Activated T-cell treated with anti-CD3 and anti-CD28 coated beads, Interleukin-2, amount 50 U/mL, for 4 hours (primary cell): ENCODE measurements around the gene NRN1. TPM values are rescaled to one million over a fixed set of nuclear protein-coding genes. Genes with fewer than 3 reads are reported as not detected.

Experiments used
- ATAC-seq, 2 donors: fragments of 200-7000 bp; cut with Tn5 transposase; one replicate each; pipeline ENCODE4 v1.10.0; 2021
- DNase-seq: peaks from one replicate; pipeline ENCODE4 v3.0.0-alpha.2; 2020
- H3K27me3 Mint-ChIP-seq: one replicate; pipeline ENCODE4 v1.8.0; 2021; ENCODE audit warnings: low read depth, mixed read lengths
- H3K36me3 Mint-ChIP-seq: one replicate; pipeline ENCODE4 v1.8.0; 2022; ENCODE audit warnings: mixed read lengths; ENCODE audit not compliant: insufficient read depth
- H3K4me1 Mint-ChIP-seq: one replicate; pipeline ENCODE4 v1.8.0; 2021; ENCODE audit warnings: low read depth, mixed read lengths
- H3K4me3 Mint-ChIP-seq: one replicate; pipeline ENCODE4 v1.8.0; 2021; ENCODE audit warnings: mild to moderate bottlenecking, moderate library complexity, mixed read lengths
- H3K9me3 Mint-ChIP-seq: one replicate; pipeline ENCODE4 v1.8.0; 2021; ENCODE audit warnings: mixed read lengths
- total RNA-seq, 3 donors: library from RNA; stranded (reverse); gene quantifications; one replicate each; pipeline ENCODE4 v1.2.1, GENCODE V29; 2021

NRN1 gene
- total RNA-seq, 3 donors from 2014 or later, result 0.15 to 0.22 TPM; not detected in 1

DNA sequence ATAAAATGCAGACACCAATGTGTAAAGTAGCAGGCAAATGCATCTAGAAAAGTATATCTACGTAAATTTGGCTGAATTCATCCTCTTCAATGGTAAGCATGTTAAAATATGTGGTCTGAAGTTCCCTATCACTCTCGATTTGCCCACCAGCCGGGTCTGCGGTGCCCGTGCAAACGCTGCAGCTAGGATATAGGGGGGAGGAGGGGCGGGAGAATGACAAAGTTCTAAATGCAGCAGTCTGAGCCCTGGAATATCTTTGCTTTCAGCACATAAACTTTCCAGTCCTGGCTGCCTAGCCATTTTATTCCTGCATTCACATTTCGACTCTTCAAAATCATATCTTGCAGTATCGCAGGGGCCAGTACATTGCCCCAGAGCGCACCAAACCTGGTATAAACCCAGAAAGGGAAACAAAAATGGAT, 708 bp downstream of the NRN1 start:
- peaks cover 8% of the 10 kb centered on the region for H3K9me3 Mint-ChIP-seq
- peaks cover 47% of the 10 kb centered on the region for H3K4me1 Mint-ChIP-seq
- H3K27me3 Mint-ChIP-seq, result peaks cover 84% of the 10 kb centered on the region
- no peak overlapping the region for H3K4me3 Mint-ChIP-seq
- no peaks in the 10 kb centered on the region for H3K36me3 Mint-ChIP-seq
- ATAC-seq (no peak), DNase-seq (no peak)

DNA sequence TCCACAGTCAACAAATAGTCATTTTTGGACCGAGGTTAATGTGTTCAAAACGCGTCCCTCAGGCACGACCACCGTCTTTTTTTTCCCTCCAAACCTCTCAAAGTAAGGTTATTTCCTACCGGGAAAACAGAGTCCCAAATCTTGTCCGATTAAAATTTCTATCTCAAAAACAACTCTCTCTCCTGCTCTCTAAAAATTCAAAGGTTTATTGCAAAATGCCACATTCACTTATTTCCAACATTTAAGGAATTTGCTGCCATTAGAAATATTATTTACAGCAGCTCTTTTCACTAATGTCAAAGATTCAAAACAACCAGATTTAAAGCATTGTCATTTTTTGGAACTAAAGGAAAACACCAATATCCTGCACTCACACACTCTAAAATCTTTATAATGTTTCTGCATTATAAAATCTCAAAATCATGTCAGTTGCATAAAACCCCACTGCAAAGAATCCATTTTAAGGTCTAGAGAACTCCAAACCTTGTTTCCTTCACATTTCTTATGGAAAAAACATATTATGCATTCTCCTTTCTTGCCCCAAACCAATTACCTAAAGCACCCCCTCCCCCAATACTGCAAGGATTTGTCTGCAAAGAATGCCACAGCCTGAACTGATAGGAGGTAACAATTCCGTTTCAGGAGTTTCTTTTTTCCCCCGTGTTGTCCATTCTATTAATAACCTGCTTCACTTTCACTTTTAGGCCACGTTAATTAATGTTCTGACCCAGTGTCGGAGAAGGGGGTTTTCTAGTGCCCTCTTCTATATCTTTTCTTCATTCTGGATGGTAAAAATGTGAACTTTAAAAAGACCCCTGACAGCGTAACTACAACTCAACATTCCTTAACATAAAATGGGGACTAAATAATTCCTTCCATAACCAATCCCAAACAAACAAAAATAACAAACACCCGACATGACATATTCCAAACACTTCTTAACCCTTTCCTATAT, 1.4 kb downstream of the NRN1 start:
- ATAC-seq, result no peak
- Mint-ChIP-seq H3K4me1 (peaks cover 48% of the 10 kb centered on the region), H3K9me3 (peaks cover 8% of the 10 kb centered on the region), H3K36me3 (peaks cover under 1% of the 10 kb centered on the region), H3K4me3 (peak overlapping the region; percentile 69), H3K27me3 (peaks cover 87% of the 10 kb centered on the region)
- DNase-seq, result no peak

DNA sequence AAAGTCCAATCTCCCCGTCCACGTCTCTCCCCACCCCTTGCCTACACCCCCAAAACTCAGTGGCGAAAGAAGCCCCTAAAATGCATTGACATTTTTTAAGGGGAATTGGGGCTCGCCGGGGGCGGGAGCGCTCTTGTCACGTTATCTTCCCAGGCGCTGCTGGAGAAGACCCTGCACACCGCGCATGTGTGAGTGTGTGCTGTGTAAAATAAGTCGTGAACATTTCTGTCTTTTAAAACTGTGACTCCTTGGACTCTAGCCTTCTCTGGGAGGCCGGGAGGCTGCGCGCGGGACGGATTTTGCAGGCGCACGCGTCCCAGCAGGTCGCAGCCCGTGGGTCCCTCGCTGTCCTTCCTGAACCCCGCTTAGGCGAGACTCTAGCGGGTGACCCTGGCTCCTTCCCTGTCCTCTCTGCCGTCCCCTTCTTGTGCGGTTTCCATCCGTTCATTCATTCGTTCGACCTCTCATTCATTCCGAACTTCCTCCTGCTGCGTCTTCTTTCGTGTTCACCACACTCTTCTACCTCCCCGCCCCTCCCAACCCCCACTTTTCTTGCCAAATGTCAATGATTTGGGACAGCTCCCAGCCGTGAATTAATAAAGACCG, 2.2 kb downstream of the NRN1 start:
- peaks cover 8% of the 10 kb centered on the region for H3K9me3 Mint-ChIP-seq
- peaks cover 55% of the 10 kb centered on the region for H3K4me1 Mint-ChIP-seq
- H3K4me3 Mint-ChIP-seq, result peak overlapping the region; percentile 78
- peaks cover 2% of the 10 kb centered on the region for H3K36me3 Mint-ChIP-seq
- ATAC-seq (no peak), DNase-seq (no peak)
- peaks cover 89% of the 10 kb centered on the region for H3K27me3 Mint-ChIP-seq

DNA sequence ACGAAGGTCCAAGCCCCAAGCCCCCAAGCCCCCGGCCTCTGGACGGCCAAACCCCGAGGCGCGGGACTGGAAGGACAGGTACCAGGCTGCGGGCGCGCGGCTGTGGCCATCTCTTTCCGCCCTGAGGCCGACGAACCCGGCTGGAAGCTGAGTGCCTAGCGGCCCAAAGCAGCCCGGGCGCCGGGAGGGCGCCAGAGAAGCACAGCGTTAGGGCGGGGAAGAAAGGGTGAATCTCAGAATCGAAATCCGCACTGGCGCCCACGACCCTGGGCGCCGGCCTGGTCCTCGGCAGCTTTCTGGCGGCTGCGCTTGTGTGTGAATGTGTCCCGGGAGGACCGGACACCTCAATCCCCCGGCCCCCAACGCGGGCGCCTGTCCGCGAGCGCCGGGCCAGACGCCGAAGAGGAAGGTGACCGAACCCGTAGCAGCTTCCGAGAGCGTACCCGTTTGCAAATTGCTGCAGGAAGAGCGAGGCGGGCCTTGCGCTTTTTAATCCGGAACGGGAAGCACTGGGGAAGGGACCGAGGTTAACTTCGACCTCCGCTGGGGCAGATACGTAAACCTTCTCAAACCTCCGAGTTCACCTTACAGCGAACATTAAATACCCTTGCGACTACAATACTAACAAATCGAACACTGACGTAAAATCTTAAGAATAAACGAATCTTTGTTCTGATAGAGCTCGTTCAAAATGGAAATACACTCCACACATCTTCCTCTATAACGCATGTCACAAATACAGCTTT, 2.9 kb downstream of the NRN1 start:
- DNase-seq, result peak; percentile 11
- peak overlapping the region; percentile 78 for H3K4me3 Mint-ChIP-seq
- H3K27me3 Mint-ChIP-seq, result peaks cover 88% of the 10 kb centered on the region
- H3K9me3 Mint-ChIP-seq, result peaks cover 8% of the 10 kb centered on the region
- peaks cover 52% of the 10 kb centered on the region for H3K4me1 Mint-ChIP-seq
- peak; percentile 19 to 24 for ATAC-seq
- peaks cover 2% of the 10 kb centered on the region for H3K36me3 Mint-ChIP-seq

DNA sequence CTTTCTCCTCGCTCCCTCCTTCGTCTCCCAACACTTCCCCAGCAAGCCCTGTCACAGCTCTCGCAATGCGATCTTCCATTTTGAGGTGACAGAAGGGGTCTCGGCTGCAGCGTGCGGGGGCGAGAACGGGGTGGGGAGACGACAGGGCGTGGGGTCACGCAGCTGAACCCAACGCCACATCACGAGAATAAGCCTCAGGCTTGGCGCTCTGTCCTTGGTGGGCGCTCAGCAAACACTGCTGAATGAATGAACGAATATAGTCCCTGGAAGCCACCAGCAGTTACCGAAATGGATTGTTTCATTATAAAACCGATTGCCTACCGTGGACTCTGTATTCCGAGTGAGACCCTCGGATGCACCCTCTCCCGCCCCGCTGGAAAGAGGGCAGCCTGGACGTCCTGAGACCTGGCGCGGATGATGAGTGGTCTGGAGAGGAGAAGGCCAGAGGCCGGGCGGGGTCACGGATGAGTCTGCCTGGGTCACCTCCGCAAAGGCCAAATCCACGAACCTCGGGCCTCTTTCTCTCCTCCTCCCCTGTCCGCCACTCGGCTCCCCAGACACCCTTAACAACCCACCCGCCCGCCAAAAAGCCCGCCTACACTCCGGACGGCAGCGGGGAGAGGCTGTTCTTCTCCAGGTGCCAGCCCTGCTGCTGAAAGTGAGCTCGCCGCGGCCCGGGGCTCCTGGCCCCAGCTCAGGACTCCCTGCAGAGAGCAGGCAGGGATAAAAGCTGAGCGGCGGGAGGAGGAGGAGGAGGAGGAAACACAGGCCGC, 3.7 kb downstream of the NRN1 start:
- peak; percentile 12 for DNase-seq
- H3K36me3 Mint-ChIP-seq, result peaks cover 2% of the 10 kb centered on the region
- H3K4me3 Mint-ChIP-seq, result peak overlapping the region; percentile 66
- ATAC-seq, result peak in 1 of 2 donors; percentile 3
- H3K4me1 Mint-ChIP-seq, result peaks cover 56% of the 10 kb centered on the region
- H3K9me3 Mint-ChIP-seq, result peaks cover 8% of the 10 kb centered on the region
- H3K27me3 Mint-ChIP-seq, result peaks cover 91% of the 10 kb centered on the region

DNA sequence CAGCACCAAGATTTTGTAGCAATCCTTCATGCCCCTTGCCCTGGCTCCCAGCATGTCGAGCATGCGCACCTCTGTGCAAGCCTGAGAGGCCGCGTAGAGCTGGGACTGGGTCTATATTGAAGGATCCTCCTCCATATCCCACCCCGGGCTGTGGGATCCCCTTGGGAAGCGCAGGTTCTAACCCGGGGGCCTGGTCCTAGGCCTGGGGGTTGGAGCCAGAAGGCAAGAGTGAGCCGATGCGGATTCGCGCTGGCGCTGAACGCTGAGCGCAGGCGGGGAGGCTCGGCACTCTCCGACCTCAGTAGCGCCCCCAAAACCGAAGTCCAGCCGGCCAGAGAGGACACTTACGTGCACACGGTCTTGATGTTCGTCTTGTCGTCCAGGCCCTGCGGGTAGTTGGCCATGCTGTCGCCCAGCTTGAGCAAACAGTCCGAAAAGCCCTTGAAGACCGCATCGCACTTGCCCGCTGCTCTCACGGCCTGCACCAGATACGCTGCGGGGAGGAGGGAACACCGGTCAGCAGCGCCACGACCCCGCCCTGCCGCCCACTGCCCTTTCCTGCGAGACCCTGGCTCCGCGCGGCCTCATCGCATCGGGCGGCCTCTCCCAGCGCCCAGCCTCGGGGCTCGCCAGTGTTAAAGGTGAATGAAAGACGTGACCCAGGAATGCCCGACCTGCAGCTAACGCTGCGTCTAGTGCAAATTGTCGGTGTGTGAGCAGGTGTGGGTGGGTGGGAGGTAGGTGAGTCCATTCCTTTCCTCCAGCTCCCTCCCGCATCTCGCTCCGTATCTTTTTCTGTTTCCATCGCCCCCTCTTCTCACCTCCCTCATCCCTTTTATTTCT, 4.5 kb downstream of the NRN1 start:
- peaks cover 57% of the 10 kb centered on the region for H3K4me1 Mint-ChIP-seq
- H3K27me3 Mint-ChIP-seq, result peaks cover 91% of the 10 kb centered on the region
- ATAC-seq (peak; percentile 17 to 22), DNase-seq (no peak)
- peak overlapping the region; percentile 66 for H3K4me3 Mint-ChIP-seq
- H3K36me3 Mint-ChIP-seq, result peaks cover 2% of the 10 kb centered on the region
- H3K9me3 Mint-ChIP-seq, result peaks cover 8% of the 10 kb centered on the region

DNA sequence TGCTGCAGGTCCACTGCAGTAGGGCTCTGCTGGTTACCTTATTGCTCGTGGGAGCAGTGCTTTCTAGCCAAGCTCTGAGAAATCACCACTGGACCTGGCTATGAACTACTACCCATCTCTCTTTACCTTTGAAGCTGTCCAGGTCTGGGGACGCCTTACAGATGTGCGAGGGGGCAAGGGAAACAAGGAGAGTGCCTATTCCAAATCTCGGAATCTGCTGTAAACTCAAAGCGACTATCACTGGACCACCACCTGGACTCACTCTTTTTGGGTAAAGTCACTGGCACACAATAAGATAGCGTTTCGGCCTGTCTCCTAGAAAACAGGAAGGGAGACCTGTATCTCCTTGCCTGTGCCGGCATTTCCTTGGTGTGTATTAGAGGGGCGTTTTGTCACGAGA, 5.3 kb downstream of the NRN1 start:
- peaks cover 2% of the 10 kb centered on the region for H3K36me3 Mint-ChIP-seq
- H3K4me1 Mint-ChIP-seq, result peaks cover 53% of the 10 kb centered on the region
- H3K9me3 Mint-ChIP-seq, result peaks cover 8% of the 10 kb centered on the region

DNA sequence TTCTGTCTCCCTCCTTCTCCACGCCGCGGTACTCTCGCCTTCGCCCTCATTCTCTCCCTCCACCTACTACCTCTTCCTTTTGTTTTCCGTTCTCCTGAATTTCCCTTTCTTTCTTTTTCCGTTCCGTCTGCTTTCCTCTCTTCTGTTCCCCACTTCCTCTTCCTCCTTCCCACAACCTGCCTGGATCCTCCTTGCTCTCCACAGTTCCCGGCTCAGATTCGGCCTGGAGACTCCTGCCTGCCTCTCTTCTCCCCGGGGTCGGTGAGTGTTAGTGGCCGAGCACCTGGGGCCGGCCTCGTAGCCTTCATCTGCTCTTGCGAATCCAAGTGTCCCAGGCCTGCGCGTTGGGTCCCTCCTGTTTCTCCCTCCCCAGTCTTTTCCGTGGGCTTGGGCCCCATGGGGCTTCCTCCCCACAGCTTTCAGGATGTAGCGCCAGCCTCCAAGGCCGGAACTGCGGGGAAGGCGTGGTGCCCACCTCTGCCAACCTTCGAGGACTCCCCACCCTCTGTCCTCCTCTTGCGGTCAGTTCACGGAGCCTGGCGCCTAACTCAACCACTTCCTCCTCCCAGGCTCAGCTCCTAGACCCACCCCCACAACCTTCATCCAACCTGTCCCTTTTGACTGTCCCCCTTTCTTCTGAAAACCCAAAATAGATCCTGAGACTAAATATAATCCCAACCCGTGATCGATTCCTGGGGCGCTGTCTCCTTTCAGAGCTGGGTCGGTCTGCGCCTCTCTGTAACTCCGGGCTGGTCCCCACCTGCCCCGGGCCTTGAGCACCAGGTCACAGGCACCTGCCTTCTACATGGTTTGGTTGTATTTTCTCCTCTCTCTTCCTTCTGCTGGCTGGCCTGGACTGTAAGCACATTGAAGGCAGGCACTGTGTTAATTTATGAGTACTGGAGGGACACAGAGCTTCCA, 6.8 kb downstream of the NRN1 start:
- Mint-ChIP-seq H3K27me3 (peaks cover 89% of the 10 kb centered on the region), H3K36me3 (peaks cover 4% of the 10 kb centered on the region), H3K4me1 (peaks cover 60% of the 10 kb centered on the region), H3K4me3 (no peak overlapping the region), H3K9me3 (peaks cover 5% of the 10 kb centered on the region)
- DNase-seq (no peak), ATAC-seq (no peak)

More for the DNA sequence above, 5.3 kb downstream of the NRN1 start:
- DNase-seq (no peak), ATAC-seq (no peak)
- Mint-ChIP-seq H3K27me3 (peaks cover 89% of the 10 kb centered on the region), H3K4me3 (no peak overlapping the region)

DNA sequence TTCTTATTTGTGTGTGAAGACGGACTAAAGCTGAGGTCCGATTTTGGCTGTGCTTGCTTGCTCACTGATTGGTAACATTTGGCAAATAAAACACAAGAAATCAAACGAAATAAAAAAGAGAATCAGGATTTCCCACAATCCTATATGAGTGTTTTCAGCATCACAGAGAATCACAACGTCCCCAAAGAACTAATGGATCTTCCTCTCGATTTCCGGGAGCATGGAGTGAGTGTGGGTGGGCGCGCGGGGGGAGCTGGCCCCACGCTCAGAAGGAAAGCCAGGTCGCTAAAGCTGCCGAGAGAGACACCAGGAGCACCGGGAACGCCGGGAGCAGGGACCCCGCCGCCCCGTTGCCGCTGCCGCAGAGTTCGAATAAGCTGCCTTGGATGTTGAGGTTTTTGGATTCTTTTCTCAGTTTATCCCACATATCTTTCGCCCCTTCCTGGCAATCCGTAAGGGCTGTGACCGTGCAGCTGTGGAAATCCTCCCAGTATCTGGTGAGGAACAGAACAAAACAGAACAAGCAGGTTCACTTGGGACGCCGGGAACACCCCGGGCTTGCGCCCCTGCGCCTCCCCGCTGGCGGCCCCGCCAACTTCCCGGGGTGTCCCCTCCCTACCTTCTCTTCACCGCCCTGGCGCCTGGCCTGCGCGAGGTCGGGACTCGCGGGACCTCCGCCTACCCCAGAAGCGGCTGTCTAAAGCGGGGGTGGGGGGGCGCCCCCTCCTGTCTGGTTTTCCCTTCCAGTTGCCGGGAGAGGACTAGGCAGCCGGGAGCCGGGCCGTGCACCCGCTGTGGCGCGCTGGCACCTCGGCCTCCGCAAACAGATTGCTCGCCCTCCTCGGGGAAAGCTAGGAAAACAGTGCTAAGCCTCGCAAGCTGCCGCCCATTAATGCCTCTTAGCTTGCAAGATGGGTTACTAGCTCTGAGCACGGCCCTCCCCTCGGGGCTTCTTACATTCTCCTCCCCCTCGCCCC, 7.7 kb downstream of the NRN1 start:
- Mint-ChIP-seq H3K27me3 (peaks cover 89% of the 10 kb centered on the region), H3K4me3 (no peak overlapping the region), H3K4me1 (peaks cover 56% of the 10 kb centered on the region), H3K36me3 (peaks cover 4% of the 10 kb centered on the region), H3K9me3 (no peaks in the 10 kb centered on the region)
- ATAC-seq (no peak), DNase-seq (no peak)

DNA sequence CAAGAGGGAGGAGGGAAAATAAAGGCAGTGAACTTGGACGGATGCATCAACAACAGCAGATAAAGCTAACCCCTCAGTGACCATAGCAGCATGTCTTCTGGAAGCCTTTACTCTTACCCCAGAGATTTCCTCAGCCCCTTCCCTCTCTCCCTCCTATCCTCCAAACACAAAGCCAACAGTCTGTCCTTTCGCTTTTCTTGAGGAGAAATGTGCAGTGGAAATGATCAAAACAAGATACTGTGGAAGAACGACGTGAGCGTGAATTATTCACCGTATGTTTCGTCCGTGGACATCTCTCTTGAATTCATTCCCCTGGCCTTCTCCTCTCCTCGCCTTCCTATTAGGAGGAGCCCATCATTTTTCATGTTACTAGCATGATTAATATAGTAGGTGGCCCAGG, 8.5 kb downstream of the NRN1 start:
- no peaks in the 10 kb centered on the region for H3K9me3 Mint-ChIP-seq

DNA sequence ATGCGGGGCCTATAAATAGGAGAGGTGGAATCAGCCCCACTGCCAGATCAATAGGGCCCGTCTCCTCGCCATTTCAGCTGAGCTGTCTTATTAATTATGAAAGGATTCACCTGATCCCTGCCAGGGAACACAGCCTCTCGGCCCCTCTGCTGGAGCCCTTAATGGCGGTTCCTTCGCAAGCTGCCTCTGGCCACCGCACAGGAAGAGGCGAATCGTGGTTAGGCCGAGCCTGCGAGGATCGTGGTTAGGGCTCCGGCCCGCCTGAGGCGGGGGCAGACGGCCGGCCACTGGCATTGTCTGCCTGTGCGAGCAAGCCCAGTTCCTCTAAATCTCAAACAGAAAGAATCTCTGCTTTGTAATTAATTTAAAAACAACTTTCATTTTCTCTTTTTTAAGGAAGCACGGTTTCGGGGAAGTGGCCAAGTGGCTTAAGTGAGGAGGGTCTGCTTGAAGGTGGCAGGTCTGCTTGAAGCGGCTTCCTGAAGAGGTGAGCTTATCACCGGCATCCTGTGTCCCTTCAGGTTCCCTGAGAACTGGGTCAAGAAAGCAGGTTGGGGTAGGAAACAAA, 9.2 kb downstream of the NRN1 start:
- H3K36me3 Mint-ChIP-seq, result peaks cover 4% of the 10 kb centered on the region
- H3K9me3 Mint-ChIP-seq, result no peaks in the 10 kb centered on the region
- ATAC-seq, result no peak
- peak overlapping the region; percentile 76 for H3K4me3 Mint-ChIP-seq
- DNase-seq, result no peak
- H3K4me1 Mint-ChIP-seq, result peaks cover 45% of the 10 kb centered on the region
- peaks cover 91% of the 10 kb centered on the region for H3K27me3 Mint-ChIP-seq

More for the DNA sequence above, 8.5 kb downstream of the NRN1 start:
- ATAC-seq (no peak), DNase-seq (no peak)
- peaks cover 4% of the 10 kb centered on the region for H3K36me3 Mint-ChIP-seq
- H3K4me3 Mint-ChIP-seq, result peak overlapping the region; percentile 56
- peaks cover 51% of the 10 kb centered on the region for H3K4me1 Mint-ChIP-seq
- peaks cover 90% of the 10 kb centered on the region for H3K27me3 Mint-ChIP-seq
